ENCODE measurements around the gene AIMP1. TPM values are rescaled to one million over a fixed set of nuclear protein-coding genes. Genes with fewer than 3 reads are reported as not detected.

The AIMP1 gene
- total RNA-seq, 1 experiment from 2014 or later: 52.5 TPM

GRCh38 chr4:106358899-106359298 lies 42.5 kb downstream of the AIMP1 start (continued):
- no peak for TF ChIP-seq CTCF (IDR thresholded peaks at IDR 0.05)
- TF ChIP-seq TP53 (CRISPR knock-in tag; IDR thresholded peaks at IDR 0.05): no peak
- TF ChIP-seq ESRRA (CRISPR knock-in tag; IDR thresholded peaks at IDR 0.05; ENCODE audit: borderline replicate concordance): no peak
- TF ChIP-seq ZNF263 (CRISPR knock-in tag; IDR thresholded peaks at IDR 0.05; ENCODE audit: low read depth): no peak

GRCh38 chr4:106362086-106362825 lies 45.9 kb downstream of the AIMP1 start:
- Mint-ChIP-seq H3K36me3 (no peaks in the 10 kb centered on the region), H3K4me1 (peaks cover 10% of the 10 kb centered on the region), H3K27ac (no peak overlapping the region), H3K27me3 (ENCODE audit: low read depth) (no peaks in the 10 kb centered on the region), H3K9me3 (no peaks in the 10 kb centered on the region), H3K4me3 (no peak overlapping the region)
- no peak for ATAC-seq
- ChIA-PET POLR2A (no interaction called here), CTCF (no interaction called here)
- TF ChIP-seq TEAD4 (CRISPR knock-in tag; IDR thresholded peaks at IDR 0.05): no peak
- TF ChIP-seq SMAD4 (CRISPR knock-in tag; IDR thresholded peaks at IDR 0.05): no peak
- no peak for TF ChIP-seq ATF2 (CRISPR knock-in tag; IDR thresholded peaks at IDR 0.05; ENCODE audit: borderline replicate concordance, low read depth)
- no peak for TF ChIP-seq TP53 (CRISPR knock-in tag; IDR thresholded peaks at IDR 0.05)
- no peak for TF ChIP-seq MLX (CRISPR knock-in tag; IDR thresholded peaks at IDR 0.05)
- TF ChIP-seq GRHL2 (CRISPR knock-in tag; IDR thresholded peaks at IDR 0.05; ENCODE audit: insufficient replicate concordance, severe bottlenecking): no peak
- TF ChIP-seq AR (CRISPR knock-in tag; IDR thresholded peaks at IDR 0.05): no peak
- no peak for TF ChIP-seq SOX15 (CRISPR knock-in tag; IDR thresholded peaks at IDR 0.05)
- TF ChIP-seq ZNF425 (CRISPR knock-in tag; conservative IDR thresholded peaks at IDR 0.05): no peak
- TF ChIP-seq ETV6 (CRISPR knock-in tag; IDR thresholded peaks at IDR 0.05): no peak
- no peak for TF ChIP-seq CDX4 (CRISPR knock-in tag; IDR thresholded peaks at IDR 0.05; ENCODE audit: borderline replicate concordance)
- no peak for TF ChIP-seq MYBL2 (CRISPR knock-in tag; IDR thresholded peaks at IDR 0.05)
- TF ChIP-seq FOXP1 (CRISPR knock-in tag; IDR thresholded peaks at IDR 0.05; ENCODE audit: borderline replicate concordance): no peak
- TF ChIP-seq USF1 (CRISPR knock-in tag; IDR thresholded peaks at IDR 0.05): no peak
- TF ChIP-seq ATF1 (CRISPR knock-in tag; IDR thresholded peaks at IDR 0.05): no peak
- DNase-seq (ENCODE audit: low spot score): no peak
